ENCODE measurements around the gene ARHGAP1.

Gene ARHGAP1

GRCh38 chr11:46657186-46657585, 43.2 kb downstream of the ARHGAP1 start:
- POLR2A ChIA-PET: no interaction called here
- no peak for TF ChIP-seq FOXA1 (IDR thresholded peaks at IDR 0.05)
- TF ChIP-seq LEF1 (IDR thresholded peaks at IDR 0.05; ENCODE audit: borderline replicate concordance): no peak
- no peak for TF ChIP-seq PKNOX1 (IDR thresholded peaks at IDR 0.05)
- no peak for TF ChIP-seq FOXK2 (IDR thresholded peaks at IDR 0.05)
- TF ChIP-seq ZNF384 (IDR thresholded peaks at IDR 0.05): no peak
- no peak for TF ChIP-seq ARNT (IDR thresholded peaks at IDR 0.05)
- TF ChIP-seq HDGF (IDR thresholded peaks at IDR 0.05; ENCODE audit: borderline replicate concordance): no peak
- no peak for TF ChIP-seq FOXM1 (IDR thresholded peaks at IDR 0.05; ENCODE audit: borderline replicate concordance)
- TF ChIP-seq CTBP1 (IDR thresholded peaks at IDR 0.05; ENCODE audit: borderline replicate concordance): no peak
- TF ChIP-seq NFRKB (IDR thresholded peaks at IDR 0.05): no peak
- no peak for TF ChIP-seq BHLHE40 (IDR thresholded peaks at IDR 0.05; ENCODE audit: borderline replicate concordance)
- DNase-seq (ENCODE audit: extremely low spot score): no peak
- CTCF ChIA-PET: no interaction called here

- TF ChIP-seq NFRKB (IDR thresholded peaks at IDR 0.05) (no peak), ELF4 (IDR thresholded peaks at IDR 0.05) (no peak), LEF1 (IDR thresholded peaks at IDR 0.05; ENCODE audit: borderline replicate concordance) (no peak), SP1 (IDR thresholded peaks at IDR 0.05) (no peak), FOXK2 (IDR thresholded peaks at IDR 0.05) (no peak), BHLHE40 (IDR thresholded peaks at IDR 0.05; ENCODE audit: borderline replicate concordance) (no peak), HDGF (IDR thresholded peaks at IDR 0.05; ENCODE audit: borderline replicate concordance) (no peak), FOXM1 (IDR thresholded peaks at IDR 0.05; ENCODE audit: borderline replicate concordance) (no peak), CTBP1 (IDR thresholded peaks at IDR 0.05; ENCODE audit: borderline replicate concordance) (no peak), ZNF384 (IDR thresholded peaks at IDR 0.05) (no peak), ARNT (IDR thresholded peaks at IDR 0.05) (no peak), PKNOX1 (IDR thresholded peaks at IDR 0.05) (no peak), TARDBP (IDR thresholded peaks at IDR 0.05) (no peak), SUZ12 (IDR thresholded peaks at IDR 0.05) (no peak), FOXA1 (IDR thresholded peaks at IDR 0.05) (no peak), L3MBTL2 (conservative IDR thresholded peaks at IDR 0.05) (no peak)
- ChIA-PET CTCF (no interaction called here), POLR2A (no interaction called here)
- DNase-seq (ENCODE audit: extremely low spot score): no peak
These were observed 44.8 kb downstream of the ARHGAP1 start for GRCh38 chr11:46655631-46656030.

- no peak for DNase-seq (ENCODE audit: extremely low spot score)
- no peak for TF ChIP-seq FOXK2 (IDR thresholded peaks at IDR 0.05)
- no peak for TF ChIP-seq FOXM1 (IDR thresholded peaks at IDR 0.05; ENCODE audit: borderline replicate concordance)
- no peak for TF ChIP-seq BHLHE40 (IDR thresholded peaks at IDR 0.05; ENCODE audit: borderline replicate concordance)
- TF ChIP-seq CTBP1 (IDR thresholded peaks at IDR 0.05; ENCODE audit: borderline replicate concordance): no peak
- ChIA-PET CTCF (interaction anchor here (1.1 kb wide), 1 partner anchor 32 kb away, joined by 3 read pairs; the partner anchor contains the start of genes ATG13 and HARBI1), POLR2A (no interaction called here)
These were observed 51.2 kb downstream of the ARHGAP1 start for GRCh38 chr11:46649180-46649738.

GRCh38 chr11:46643986-46644385, 56.4 kb downstream of the ARHGAP1 start:
- DNase-seq (ENCODE audit: extremely low spot score): no peak
- POLR2A ChIA-PET: no interaction called here
- TF ChIP-seq ELF4 (IDR thresholded peaks at IDR 0.05): no peak
- TF ChIP-seq BHLHE40 (IDR thresholded peaks at IDR 0.05; ENCODE audit: borderline replicate concordance): no peak
- TF ChIP-seq ZNF384 (IDR thresholded peaks at IDR 0.05): no peak
- no peak for TF ChIP-seq SP1 (IDR thresholded peaks at IDR 0.05)
- no peak for TF ChIP-seq FOXA1 (IDR thresholded peaks at IDR 0.05)
- no peak for TF ChIP-seq L3MBTL2 (conservative IDR thresholded peaks at IDR 0.05)
- TF ChIP-seq PKNOX1 (IDR thresholded peaks at IDR 0.05): no peak
- TF ChIP-seq FOXK2 (IDR thresholded peaks at IDR 0.05): no peak
- no peak for TF ChIP-seq ARNT (IDR thresholded peaks at IDR 0.05)
- TF ChIP-seq SUZ12 (IDR thresholded peaks at IDR 0.05): no peak
- TF ChIP-seq HDGF (IDR thresholded peaks at IDR 0.05; ENCODE audit: borderline replicate concordance): no peak
- no peak for TF ChIP-seq LEF1 (IDR thresholded peaks at IDR 0.05; ENCODE audit: borderline replicate concordance)
- TF ChIP-seq FOXM1 (IDR thresholded peaks at IDR 0.05; ENCODE audit: borderline replicate concordance): no peak
- TF ChIP-seq NFRKB (IDR thresholded peaks at IDR 0.05): no peak
- TF ChIP-seq TARDBP (IDR thresholded peaks at IDR 0.05): no peak
- no peak for TF ChIP-seq CTBP1 (IDR thresholded peaks at IDR 0.05; ENCODE audit: borderline replicate concordance)
- CTCF ChIA-PET: no interaction called here

GRCh38 chr11:46643531-46643930, 56.9 kb downstream of the ARHGAP1 start:
- CTCF ChIA-PET: no interaction called here
- POLR2A ChIA-PET: no interaction called here
- no peak for TF ChIP-seq BHLHE40 (IDR thresholded peaks at IDR 0.05; ENCODE audit: borderline replicate concordance)
- no peak for TF ChIP-seq SP1 (IDR thresholded peaks at IDR 0.05)
- TF ChIP-seq SUZ12 (IDR thresholded peaks at IDR 0.05): no peak
- no peak for TF ChIP-seq FOXK2 (IDR thresholded peaks at IDR 0.05)
- TF ChIP-seq ARNT (IDR thresholded peaks at IDR 0.05): no peak
- TF ChIP-seq CTBP1 (IDR thresholded peaks at IDR 0.05; ENCODE audit: borderline replicate concordance): no peak
- TF ChIP-seq ZNF384 (IDR thresholded peaks at IDR 0.05): no peak
- no peak for TF ChIP-seq ELF4 (IDR thresholded peaks at IDR 0.05)
- DNase-seq (ENCODE audit: extremely low spot score): no peak

- CTCF ChIA-PET: no interaction called here
- POLR2A ChIA-PET: no interaction called here
- TF ChIP-seq ARNT (IDR thresholded peaks at IDR 0.05) (no peak), SP1 (IDR thresholded peaks at IDR 0.05) (no peak), CTBP1 (IDR thresholded peaks at IDR 0.05; ENCODE audit: borderline replicate concordance) (no peak), LEF1 (IDR thresholded peaks at IDR 0.05; ENCODE audit: borderline replicate concordance) (no peak)
- DNase-seq (ENCODE audit: extremely low spot score): no peak
These were observed 57.6 kb downstream of the ARHGAP1 start for GRCh38 chr11:46642627-46643335.
